Upper lobe of left lung (tissue), 4 donors: ENCODE results near the gene ADAM12.

Experiments
- CTCF ChIP-seq, 6 experiments: fragments of 450-650 bp in 4 of 6; fragments of 200-600 bp in 2 of 6; sonication (generic) in 2 of 6; IDR thresholded peaks; one replicate each; pipeline ENCODE4 v1.5.1; 2016 to 2019; ENCODE audit warnings: antibody characterized with exemption in 6 of 6
- EP300 ChIP-seq, 4 donors: sonication (generic); formaldehyde crosslinking; IDR thresholded peaks; one replicate each; pipeline ENCODE4 v1.5.1; 2017; ENCODE audit warnings: antibody characterized with exemption in 4 of 4, control low read depth in 2 of 4
- POLR2AphosphoS5 ChIP-seq, 2 donors: sonication (generic); formaldehyde crosslinking; IDR thresholded peaks; one replicate each; pipeline ENCODE4 v1.5.1; 2017; ENCODE audit warnings: antibody characterized with exemption in 2 of 2

GRCh38 chr10:126302476-126302756 is 85.9 kb downstream of the ADAM12 start:
- TF ChIP-seq CTCF (IDR thresholded peaks at IDR 0.05) (no peak), EP300 (IDR thresholded peaks at IDR 0.05) (no peak), POLR2AphosphoS5 (IDR thresholded peaks at IDR 0.05) (no peak)
